GM23338 (cell line): ENCODE data around the gene PPP2R1B. TPM values are rescaled to one million over a fixed set of nuclear protein-coding genes. Genes with fewer than 3 reads are reported as not detected.

Experiments used
- ATAC-seq: fragments of 200-7000 bp; cut with Tn5 transposase; 3 replicates; pipeline ENCODE4 v1.9.1; 2020
- DNase-seq: peaks from one replicate; pipeline ENCODE4 v3.0.0-alpha.2; 2015; ENCODE audit warnings: low spot score
- H2AFZ ChIP-seq: fragments of 200-600 bp; sonication (generic); 2 replicates; pipeline ENCODE4 v1.8.0; 2016; ENCODE audit warnings: antibody characterized with exemption, mild to moderate bottlenecking, moderate library complexity
- H3F3A ChIP-seq: fragments of 200-600 bp; sonication (generic); replicated peaks from 2 replicates; pipeline ENCODE4 v1.8.0; 2017; ENCODE audit warnings: antibody characterized with exemption, mixed run types, low read depth
- H3K27ac ChIP-seq: fragments of 200-600 bp; sonication (generic); 2 replicates; pipeline ENCODE4 v1.6.1; 2016; ENCODE audit warnings: low read depth
- H3K27me3 ChIP-seq: fragments of 200-600 bp; sonication (generic); 2 replicates; pipeline ENCODE4 v1.8.0; 2016; ENCODE audit warnings: mild to moderate bottlenecking, mixed run types, moderate library complexity; ENCODE audit not compliant: insufficient read depth
- H3K36me3 ChIP-seq: fragments of 200-600 bp; sonication (generic); 2 replicates; pipeline ENCODE4 v1.8.0; 2016; ENCODE audit warnings: mild to moderate bottlenecking; ENCODE audit not compliant: insufficient read depth
- H3K4me1 ChIP-seq: fragments of 200-600 bp; sonication (generic); 2 replicates; pipeline ENCODE4 v1.8.0; 2016; ENCODE audit warnings: mild to moderate bottlenecking, moderate library complexity; ENCODE audit not compliant: insufficient read depth
- H3K4me2 ChIP-seq: fragments of 200-600 bp; sonication (generic); 2 replicates; pipeline ENCODE4 v1.7.1; 2017; ENCODE audit warnings: mixed run types
- H3K4me3 ChIP-seq: fragments of 200-600 bp; sonication (generic); 2 replicates; pipeline ENCODE4 v1.6.1; 2016; ENCODE audit warnings: mixed run types
- H3K79me2 ChIP-seq: fragments of 200-600 bp; sonication (generic); replicated peaks from 2 replicates; pipeline ENCODE4 v1.8.0; 2017; ENCODE audit warnings: mild to moderate bottlenecking; ENCODE audit not compliant: insufficient read depth
- H3K9me2 ChIP-seq: fragments of 200-600 bp; sonication (generic); 2 replicates; pipeline ENCODE4 v1.8.0; 2017; ENCODE audit not compliant: insufficient read depth
- H4K20me1 ChIP-seq: fragments of 200-600 bp; sonication (generic); replicated peaks from 2 replicates; pipeline ENCODE4 v1.8.0; 2017; ENCODE audit warnings: mild to moderate bottlenecking; ENCODE audit not compliant: insufficient read depth
- H3K27ac Mint-ChIP-seq: 2 replicates; pipeline ENCODE4 v1.8.0; 2020; ENCODE audit warnings: inconsistent platforms, mild to moderate bottlenecking, moderate library complexity, mixed read lengths
- H3K27me3 Mint-ChIP-seq: 3 replicates; pipeline ENCODE4 v1.8.0; 2022; ENCODE audit warnings: low read depth, mild to moderate bottlenecking, moderate library complexity, mixed read lengths, inconsistent platforms; ENCODE audit not compliant: insufficient read depth, poor library complexity
- H3K36me3 Mint-ChIP-seq: 3 replicates; pipeline ENCODE4 v1.8.0; 2021; ENCODE audit warnings: low read depth, mild to moderate bottlenecking, inconsistent platforms, moderate library complexity, mixed read lengths
- H3K4me1 Mint-ChIP-seq: 3 replicates; pipeline ENCODE4 v1.8.0; 2020; ENCODE audit warnings: mild to moderate bottlenecking, inconsistent platforms, mixed read lengths
- H3K4me3 Mint-ChIP-seq: 3 replicates; pipeline ENCODE4 v1.8.0; 2021; ENCODE audit warnings: moderate library complexity, mild to moderate bottlenecking, inconsistent platforms, mixed read lengths
- H3K9me3 Mint-ChIP-seq: 3 replicates; pipeline ENCODE4 v1.8.0; 2020; ENCODE audit warnings: moderate library complexity, mild to moderate bottlenecking, inconsistent platforms, mixed read lengths
- CREB1 ChIP-seq: fragments of 250-450 bp; sonication (Bioruptor Pico); IDR thresholded peaks from 2 replicates; pipeline ENCODE4 v1.5.0; 2020; ENCODE audit warnings: low read depth, mild to moderate bottlenecking, moderate library complexity
- EZH2phosphoT487 ChIP-seq: fragments of 200-600 bp; sonication (generic); IDR thresholded peaks from one replicate; pipeline ENCODE4 v1.8.1; 2018; ENCODE audit warnings: antibody characterized with exemption; ENCODE audit not compliant: unreplicated experiment
- NANOG ChIP-seq: IDR thresholded peaks from 2 replicates; pipeline ENCODE4 v1.6.1; 2016; ENCODE audit warnings: antibody characterized with exemption, borderline replicate concordance
- STAT1 ChIP-seq: IDR thresholded peaks from one replicate; pipeline ENCODE4 v1.6.1; 2016; ENCODE audit warnings: antibody characterized with exemption; ENCODE audit not compliant: unreplicated experiment
- ZNF114 ChIP-seq: fragments of 250-450 bp; sonication (Bioruptor Pico); IDR thresholded peaks from 2 replicates; pipeline ENCODE4 v1.5.0; 2020; ENCODE audit warnings: mild to moderate bottlenecking, moderate library complexity
- ZNF462 ChIP-seq: fragments of 250-450 bp; sonication (Bioruptor Pico); IDR thresholded peaks from 2 replicates; pipeline ENCODE4 v1.5.0; 2020; ENCODE audit warnings: mild to moderate bottlenecking, moderate library complexity
- polyA plus RNA-seq: library from polyadenylated mRNA; unstranded; fragments of >200 nt; fragmentation: Nextera tagmentation; extraction: Ambion mirVana; gene quantifications from 2 replicates; pipeline ENCODE4 v1.2.1, GENCODE V29; 2016
- total RNA-seq: library from RNA; depleted of rRNA; stranded (reverse); fragments of >200 nt; shearing (Covaris generic); gene quantifications from 2 replicates; pipeline ENCODE4 v1.2.3, GENCODE V29; 2014; rRNA removed

The PPP2R1B gene
- total and polyA plus RNA-seq, 2 experiments from 2014 or later: 18.5 to 82.0 TPM

- no peak overlapping the region for H3K27ac ChIP-seq
- TF ChIP-seq EZH2phosphoT487 (no peak), CREB1 (CRISPR knock-in tag) (no peak), STAT1 (no peak), ZNF462 (CRISPR knock-in tag) (no peak), NANOG (no peak), ZNF114 (no peak)
- H3K36me3 ChIP-seq: no peaks in the 10 kb centered on the region
- no peaks in the 10 kb centered on the region for H4K20me1 ChIP-seq
- Mint-ChIP-seq H3K4me3 (no peak overlapping the region), H3K36me3 (no peaks in the 10 kb centered on the region; the same call in 2 of the 3 replicates), H3K4me1 (no peaks in the 10 kb centered on the region), H3K27me3 (peaks cover 2% of the 10 kb centered on the region), H3K27ac (no peak overlapping the region), H3K9me3 (no peaks in the 10 kb centered on the region)
- no peaks in the 10 kb centered on the region for H3K79me2 ChIP-seq
- no peak overlapping the region for H2AFZ ChIP-seq
- DNase-seq (no peak), ATAC-seq (no peak)
- H3K27me3 ChIP-seq: no peaks in the 10 kb centered on the region
- H3F3A ChIP-seq: no peaks in the 10 kb centered on the region
- H3K4me2 ChIP-seq: no peak overlapping the region
- H3K4me1 ChIP-seq: no peaks in the 10 kb centered on the region
- H3K4me3 ChIP-seq: no peak overlapping the region
- H3K9me2 ChIP-seq: no peaks in the 10 kb centered on the region
Observed at GRCh38 chr11:111680486-111681175, 85.6 kb downstream of the PPP2R1B start.

Other genes with a start within 250 kb of the PPP2R1B start
- gene LAYN, start 225.7 kb downstream of the PPP2R1B start, total RNA-seq: 4.3 and 6.8 TPM in 2 replicates
- 6.8 and 7.9 TPM in 2 replicates for gene LAYN, start 225.7 kb downstream of the PPP2R1B start, polyA plus RNA-seq
- 6.6 and 6.7 TPM in 2 replicates for gene SIK2, start 163.9 kb downstream of the PPP2R1B start, total RNA-seq
- 2.3 and 2.6 TPM in 2 replicates for gene SIK2, start 163.9 kb downstream of the PPP2R1B start, polyA plus RNA-seq
- gene ALG9, start 105.2 kb upstream of the PPP2R1B start, total RNA-seq: 20.2 and 31.1 TPM in 2 replicates
- 24.8 and 25.4 TPM in 2 replicates for gene ALG9, start 105.2 kb upstream of the PPP2R1B start, polyA plus RNA-seq
- 2.4 and 3.0 TPM in 2 replicates for gene FDXACB1, start 112.8 kb upstream of the PPP2R1B start, total RNA-seq
- gene FDXACB1, start 112.8 kb upstream of the PPP2R1B start, polyA plus RNA-seq: 1.6 TPM in 2 replicates
- 9.9 and 15.8 TPM in 2 replicates for gene CFAP68, start 113.2 kb upstream of the PPP2R1B start, total RNA-seq
- 52.8 and 55.8 TPM in 2 replicates for gene CFAP68, start 113.2 kb upstream of the PPP2R1B start, polyA plus RNA-seq
- gene CRYAB, start 145.4 kb upstream of the PPP2R1B start, total RNA-seq: 6.1 and 6.8 TPM in 2 replicates
- gene CRYAB, start 145.4 kb upstream of the PPP2R1B start, polyA plus RNA-seq: 8.4 and 9.6 TPM in 2 replicates
- gene HSPB2, start 146.3 kb upstream of the PPP2R1B start, total RNA-seq: 1.0 and 3.5 TPM in 2 replicates
- gene HSPB2, start 146.3 kb upstream of the PPP2R1B start, polyA plus RNA-seq: 2.2 and 2.6 TPM in 2 replicates
- gene C11orf52, start 152.5 kb upstream of the PPP2R1B start, total RNA-seq: 1.0 TPM in 1 of 2 replicates, not detected in the other
- gene C11orf52, start 152.5 kb upstream of the PPP2R1B start, polyA plus RNA-seq: 4.1 and 4.7 TPM in 2 replicates
- gene DIXDC1, start 171.0 kb upstream of the PPP2R1B start, total RNA-seq: 17.2 and 18.1 TPM in 2 replicates
- gene DIXDC1, start 171.0 kb upstream of the PPP2R1B start, polyA plus RNA-seq: 9.4 and 9.6 TPM in 2 replicates